ENCODE measurements around the gene DHRSX.

DNA sequence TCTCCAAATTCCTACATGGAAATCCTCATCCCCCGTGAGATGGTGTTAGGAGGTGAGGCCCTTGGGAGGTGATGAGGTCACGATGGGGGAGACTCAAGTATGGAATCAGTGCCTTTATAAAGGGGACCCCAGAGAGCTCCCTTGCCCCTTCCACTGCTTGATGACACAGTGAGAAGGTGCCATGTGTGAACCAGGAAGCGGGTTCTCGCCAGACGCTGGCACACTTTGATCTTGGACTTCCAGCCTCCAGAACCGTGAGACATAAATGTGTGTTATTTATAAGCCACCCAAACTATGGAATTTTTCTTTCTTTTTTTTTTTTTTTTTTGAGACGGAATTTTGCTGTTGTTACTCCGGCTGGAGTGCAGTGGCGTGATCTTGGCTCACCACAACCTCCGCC lies 237.6 kb downstream of the DHRSX start:
- TF ChIP-seq POLR2A (IDR thresholded peaks at IDR 0.05) (no peak), EP300 (IDR thresholded peaks at IDR 0.05) (no peak)
- TF ChIP-seq, protein P1, sequence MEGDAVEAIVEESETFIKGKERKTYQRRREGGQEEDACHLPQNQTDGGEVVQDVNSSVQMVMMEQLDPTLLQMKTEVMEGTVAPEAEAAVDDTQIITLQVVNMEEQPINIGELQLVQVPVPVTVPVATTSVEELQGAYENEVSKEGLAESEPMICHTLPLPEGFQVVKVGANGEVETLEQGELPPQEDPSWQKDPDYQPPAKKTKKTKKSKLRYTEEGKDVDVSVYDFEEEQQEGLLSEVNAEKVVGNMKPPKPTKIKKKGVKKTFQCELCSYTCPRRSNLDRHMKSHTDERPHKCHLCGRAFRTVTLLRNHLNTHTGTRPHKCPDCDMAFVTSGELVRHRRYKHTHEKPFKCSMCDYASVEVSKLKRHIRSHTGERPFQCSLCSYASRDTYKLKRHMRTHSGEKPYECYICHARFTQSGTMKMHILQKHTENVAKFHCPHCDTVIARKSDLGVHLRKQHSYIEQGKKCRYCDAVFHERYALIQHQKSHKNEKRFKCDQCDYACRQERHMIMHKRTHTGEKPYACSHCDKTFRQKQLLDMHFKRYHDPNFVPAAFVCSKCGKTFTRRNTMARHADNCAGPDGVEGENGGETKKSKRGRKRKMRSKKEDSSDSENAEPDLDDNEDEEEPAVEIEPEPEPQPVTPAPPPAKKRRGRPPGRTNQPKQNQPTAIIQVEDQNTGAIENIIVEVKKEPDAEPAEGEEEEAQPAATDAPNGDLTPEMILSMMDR (IDR thresholded peaks at IDR 0.05): no peak
